ENCODE data around the gene PLCG2. TPM values are rescaled to one million over a fixed set of nuclear protein-coding genes. Genes with fewer than 3 reads are reported as not detected.
"Not testable (repeated sequence)": the region's sequence is repeated elsewhere in the genome, so short reads cannot be mapped to it uniquely, and the experiment has no call there.

Gene PLCG2
- total RNA-seq, 1 donor from 2014 or later: 4.7 TPM

DNA sequence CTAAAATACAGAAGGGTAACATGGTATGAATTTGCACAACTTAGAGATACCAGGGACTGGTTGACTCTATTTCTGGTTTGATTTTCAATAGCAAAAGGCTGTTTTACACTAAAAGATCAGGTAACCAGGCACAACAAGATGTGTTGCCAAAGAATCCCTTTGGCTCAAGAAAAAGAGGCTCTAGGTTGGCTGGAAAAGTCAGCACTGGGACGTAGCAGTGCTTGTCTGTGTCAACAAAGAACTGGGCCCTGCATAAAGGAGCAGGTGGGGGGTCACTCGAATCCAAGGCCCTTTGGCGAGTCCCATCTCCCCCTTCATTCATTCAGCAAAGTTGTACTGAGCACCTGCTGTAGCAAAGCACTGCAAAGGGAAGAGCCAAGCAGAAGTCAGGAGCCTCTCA, 213.8 kb downstream of the PLCG2 start:
- DNase-seq (ENCODE audit: low read depth, low spot score): no peak

DNA sequence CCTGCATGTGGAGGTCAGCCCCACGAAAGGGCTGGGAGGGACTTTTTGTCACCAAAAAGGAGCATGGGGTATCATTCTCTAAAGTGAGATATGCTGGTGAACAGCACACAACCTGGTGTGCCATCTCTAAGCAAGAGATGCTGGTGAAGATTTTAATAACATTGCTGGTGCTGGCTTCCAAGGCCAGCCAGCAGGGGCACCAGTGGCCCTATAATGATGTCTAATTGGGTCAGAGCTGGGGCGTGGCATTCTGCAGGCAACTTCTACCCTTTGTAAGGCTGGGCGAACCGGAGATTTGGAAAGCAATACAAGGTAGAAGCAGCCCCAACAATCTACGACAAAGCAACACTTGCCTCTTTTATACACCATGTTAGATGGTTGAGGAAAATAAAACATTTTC, 215.4 kb downstream of the PLCG2 start:
- no peak for DNase-seq (ENCODE audit: low read depth, low spot score)

DNA sequence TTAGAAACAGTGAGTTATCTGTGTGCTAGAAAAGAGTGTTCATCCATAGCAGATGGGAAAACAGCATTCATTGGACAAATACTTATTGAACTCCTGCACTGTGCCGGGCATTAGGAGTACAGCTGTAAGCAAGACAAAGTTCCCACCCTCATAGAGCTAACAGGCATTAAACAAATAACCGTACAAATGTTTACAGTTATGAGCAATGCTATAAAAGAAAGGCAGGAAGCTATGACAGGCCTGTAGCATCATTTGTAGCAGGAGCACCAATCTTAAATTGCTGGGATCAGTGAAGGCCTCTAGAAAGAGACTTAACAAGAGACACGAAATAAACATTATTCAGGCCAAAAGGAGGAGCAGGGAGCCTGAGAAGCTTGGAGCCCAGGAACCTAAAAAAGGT, 216.6 kb downstream of the PLCG2 start:
- DNase-seq (ENCODE audit: low read depth, low spot score): peak; percentile 63

DNA sequence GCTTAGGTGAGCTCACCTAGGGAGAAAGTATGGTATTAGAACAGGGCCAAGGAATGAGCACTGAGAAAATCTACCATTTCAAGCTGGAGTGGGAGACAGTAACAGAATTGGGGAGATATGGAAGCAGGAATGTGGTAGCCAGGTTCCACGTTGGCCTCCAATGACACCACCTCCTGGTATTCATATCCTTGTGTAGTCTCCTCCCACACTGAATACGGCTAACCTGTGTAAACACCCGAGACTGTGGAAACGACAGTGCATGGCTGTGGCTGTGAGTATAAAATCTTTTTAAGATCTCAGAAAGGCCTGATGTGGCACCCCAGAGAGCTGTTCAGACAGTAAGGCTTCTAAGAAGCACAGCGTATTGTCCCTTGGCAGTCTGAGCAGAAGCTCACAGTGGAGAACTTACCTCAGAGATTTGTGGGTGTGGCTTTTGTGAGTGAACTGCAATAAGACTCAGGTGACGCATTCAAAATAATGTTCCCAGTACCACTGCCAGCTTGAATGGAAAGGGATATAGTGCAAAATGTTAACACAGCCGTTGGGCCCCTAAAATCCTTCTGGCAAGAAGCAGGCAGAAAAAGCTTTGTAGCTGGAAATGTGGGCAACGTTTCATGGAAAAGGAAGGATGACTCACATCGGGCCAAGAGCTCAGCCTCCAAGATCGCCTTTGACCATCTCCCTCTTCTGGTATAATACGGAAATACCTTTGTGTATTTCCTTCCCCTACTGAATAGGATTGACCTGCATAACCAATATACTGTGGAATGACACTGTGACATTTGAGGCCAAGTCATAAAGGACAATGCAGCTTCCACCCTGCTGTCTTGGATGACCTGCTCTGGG, 217.8 kb downstream of the PLCG2 start:
- peak; percentile 78 for DNase-seq (ENCODE audit: low read depth, low spot score)

DNA sequence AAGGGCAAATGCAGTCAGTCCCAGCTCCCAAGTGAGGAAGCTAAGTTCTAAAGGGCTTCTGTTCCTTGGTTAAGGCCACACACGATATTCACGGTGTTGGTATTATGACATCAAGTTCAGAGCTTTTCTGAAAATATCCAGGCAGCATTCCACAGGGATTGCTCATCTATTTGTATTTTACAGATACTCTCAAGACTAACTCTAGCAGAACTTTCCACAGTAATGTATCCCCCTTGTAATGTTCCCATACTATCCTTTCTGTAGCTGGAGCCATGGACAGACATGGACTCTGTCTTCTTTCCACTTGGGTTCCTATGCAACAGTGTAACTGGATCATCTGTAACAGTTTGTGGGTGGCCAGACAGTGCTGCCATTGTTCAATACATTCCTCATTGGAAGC, 218.6 kb downstream of the PLCG2 start:
- peak; percentile 76 for DNase-seq (ENCODE audit: low read depth, low spot score)

DNA sequence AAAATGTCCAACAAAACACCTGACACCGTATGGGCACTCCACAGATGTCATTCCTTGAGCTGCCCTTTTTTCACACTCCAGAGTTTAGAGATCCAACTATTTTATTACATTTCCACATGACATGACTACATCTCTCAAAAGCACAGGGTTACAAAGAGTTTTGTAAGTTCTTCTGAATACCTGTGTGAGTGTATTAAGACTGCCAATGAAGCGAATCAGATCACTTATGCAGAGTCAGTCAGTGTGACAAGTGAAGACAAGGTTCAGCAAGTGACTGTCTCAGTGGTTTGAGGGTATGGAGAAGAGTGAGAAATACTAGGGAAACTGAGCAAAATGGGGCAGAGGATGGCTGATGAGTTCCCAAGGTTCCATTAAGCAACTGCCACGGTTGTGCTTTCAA, 223.7 kb downstream of the PLCG2 start:
- DNase-seq (ENCODE audit: low read depth, low spot score): no peak

DNA sequence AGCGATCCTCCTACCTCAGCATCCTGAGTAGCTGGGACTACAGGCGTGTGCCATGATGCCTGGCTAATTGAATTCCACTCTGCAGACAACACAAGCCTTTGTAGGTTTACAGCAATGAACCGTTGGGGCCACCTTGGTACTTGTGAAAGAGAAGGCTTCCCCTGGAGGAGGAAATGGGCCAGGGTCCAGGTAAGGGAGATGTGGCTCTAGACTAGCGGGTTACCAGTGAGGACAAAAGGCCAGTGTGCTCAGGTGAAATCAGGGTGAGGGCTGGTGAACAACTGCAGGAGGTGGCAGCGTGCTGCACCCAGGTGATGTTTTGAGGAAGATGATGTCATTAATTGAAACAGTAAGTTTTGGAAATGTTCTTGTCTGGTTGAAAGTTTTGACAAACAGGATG, 225.5 kb downstream of the PLCG2 start:
- DNase-seq (ENCODE audit: low read depth, low spot score): no peak

DNA sequence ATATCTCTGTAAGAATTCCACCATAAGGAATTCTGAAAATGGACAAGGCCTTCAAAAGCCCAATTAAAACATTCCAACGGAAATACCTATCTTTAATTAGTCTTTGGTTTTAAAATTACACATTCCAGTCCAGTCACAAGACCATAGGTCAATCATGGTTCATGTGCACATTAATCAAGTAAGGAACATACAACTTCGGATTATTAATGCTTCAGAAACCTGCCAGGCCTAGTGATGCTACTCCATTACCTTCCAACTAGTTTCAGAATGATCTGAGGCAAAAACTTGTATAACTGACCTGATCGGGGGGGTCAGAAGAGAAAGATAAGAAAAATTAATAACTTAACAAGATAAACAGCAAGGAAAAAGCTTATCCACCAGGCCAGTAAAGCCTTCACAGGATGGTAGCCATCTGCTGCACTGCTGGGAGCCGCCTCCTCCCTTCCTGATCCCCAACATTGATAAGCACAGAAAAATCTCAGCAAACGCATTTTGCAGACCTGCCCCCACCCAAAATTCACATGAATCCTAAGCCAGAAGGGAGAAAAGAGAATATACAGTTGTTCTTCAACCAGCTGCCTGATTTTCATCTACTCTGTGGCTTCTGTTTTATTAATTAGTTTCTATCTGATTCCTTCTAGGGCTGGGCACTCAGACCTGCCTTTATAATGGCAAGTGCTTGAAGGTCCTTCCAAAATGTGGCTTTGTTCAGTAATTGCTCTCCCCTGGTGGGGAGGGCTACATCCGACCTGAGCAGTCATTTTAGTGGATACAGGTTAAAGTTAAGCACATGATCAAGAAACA, 226.1 kb downstream of the PLCG2 start:
- DNase-seq (ENCODE audit: low read depth, low spot score): no peak

DNA sequence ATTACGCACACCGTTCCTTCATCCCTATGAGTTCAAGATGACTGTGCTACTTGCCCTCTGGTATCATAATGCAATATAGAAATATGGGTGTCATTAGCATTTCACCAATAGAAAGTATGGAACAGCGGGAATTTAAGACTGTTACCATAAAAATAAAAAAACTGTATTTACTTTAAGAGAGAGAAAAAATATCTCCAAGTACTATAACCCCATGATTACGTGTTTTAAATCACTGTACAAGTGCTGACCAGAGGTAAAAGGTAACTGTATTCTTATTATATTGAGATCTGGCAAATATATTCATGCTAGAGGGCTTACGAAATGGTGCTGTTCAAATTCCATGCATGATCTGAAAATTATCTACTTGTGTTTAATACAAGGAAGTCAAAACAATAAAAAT, 226.9 kb downstream of the PLCG2 start:
- DNase-seq (ENCODE audit: low read depth, low spot score): no peak

DNA sequence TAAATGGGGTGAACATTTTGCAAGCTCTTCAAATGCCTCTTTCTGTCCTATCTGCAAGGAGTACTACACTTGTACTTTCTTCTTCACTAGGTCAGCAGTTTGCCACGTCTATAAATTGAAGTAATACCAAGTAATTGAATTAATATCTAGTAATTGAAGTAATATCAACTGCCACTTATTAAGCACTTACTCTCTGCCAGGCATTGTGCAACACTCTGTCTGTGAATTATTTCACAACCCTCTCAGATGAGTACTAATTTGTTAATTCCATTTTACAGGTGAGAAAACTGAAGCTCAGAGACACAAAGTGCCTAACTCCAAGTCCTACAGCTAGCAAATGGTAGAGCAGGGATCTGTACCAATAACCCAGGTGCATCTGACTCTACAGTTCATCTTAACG, 228.1 kb downstream of the PLCG2 start:
- DNase-seq (ENCODE audit: low read depth, low spot score): no peak

DNA sequence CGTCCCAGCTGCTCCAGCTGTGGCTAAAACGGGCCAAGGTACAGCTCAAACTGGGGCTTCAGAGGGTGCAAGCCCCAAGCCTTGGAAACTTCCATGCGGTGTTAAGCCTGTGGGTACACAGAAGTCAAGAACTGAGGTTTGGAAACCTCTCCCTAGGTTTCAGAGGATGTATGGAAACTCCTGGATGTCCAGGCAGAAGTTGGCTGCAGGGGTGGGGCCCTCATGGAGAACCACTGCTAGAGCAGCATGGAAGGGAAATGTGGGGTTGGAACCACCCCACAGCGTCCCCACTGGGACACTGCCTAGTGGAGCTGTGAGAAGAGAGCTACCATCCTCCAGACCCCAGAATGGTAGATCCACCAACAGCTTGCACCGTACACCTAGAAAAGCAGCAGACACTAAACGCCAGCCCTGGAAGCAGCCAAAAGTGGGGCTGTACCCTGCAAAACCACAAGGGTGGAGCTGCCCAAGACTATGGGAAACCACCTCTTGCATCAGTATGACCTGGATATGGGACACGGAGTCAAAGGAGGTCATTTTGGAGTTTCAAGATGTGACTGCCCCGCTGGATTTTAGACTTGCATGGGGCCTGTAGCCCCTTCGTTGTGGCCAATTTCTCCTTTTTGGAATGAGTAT, 230.0 kb downstream of the PLCG2 start:
- DNase-seq (ENCODE audit: low read depth, low spot score): no peak

DNA sequence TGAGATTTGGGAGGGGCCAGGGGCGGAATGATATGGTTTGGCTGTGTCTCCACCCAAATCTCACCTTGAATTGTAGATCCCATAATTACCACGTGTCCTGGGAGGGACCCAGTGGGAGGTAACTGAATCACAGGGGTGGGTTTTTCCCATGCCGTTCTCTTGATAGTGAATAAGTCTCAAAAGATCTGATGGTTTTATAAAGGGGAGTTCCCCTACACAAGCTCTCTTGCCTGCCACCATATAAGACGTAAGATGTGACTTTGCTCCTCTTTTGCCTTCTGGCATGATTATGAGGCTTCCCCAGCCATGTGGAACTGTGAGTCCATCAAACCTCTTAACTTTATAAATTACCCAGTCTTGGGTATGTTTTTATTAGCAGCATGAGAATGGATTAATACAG, 230.7 kb downstream of the PLCG2 start:
- DNase-seq (ENCODE audit: low read depth, low spot score): not testable (repeated sequence)

DNA sequence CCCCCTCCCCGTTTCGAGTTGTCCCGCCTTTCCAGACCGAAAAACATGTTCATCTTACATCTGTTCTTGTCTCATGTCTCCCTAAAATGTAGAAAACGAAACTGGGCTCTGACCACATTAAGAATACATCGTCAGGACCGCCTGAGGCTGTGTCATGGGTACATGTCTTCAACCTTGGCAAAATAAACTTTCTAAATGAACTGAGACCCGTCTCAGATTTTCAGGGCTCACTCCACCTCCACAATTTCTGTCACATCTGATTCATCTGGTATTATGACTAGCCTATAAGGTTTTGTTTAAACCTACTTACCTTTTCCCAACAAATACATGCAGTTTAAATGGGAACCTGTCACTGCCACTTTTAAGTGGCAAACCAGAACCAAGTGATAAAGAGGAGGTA, 231.6 kb downstream of the PLCG2 start:
- DNase-seq (ENCODE audit: low read depth, low spot score): no peak

DNA sequence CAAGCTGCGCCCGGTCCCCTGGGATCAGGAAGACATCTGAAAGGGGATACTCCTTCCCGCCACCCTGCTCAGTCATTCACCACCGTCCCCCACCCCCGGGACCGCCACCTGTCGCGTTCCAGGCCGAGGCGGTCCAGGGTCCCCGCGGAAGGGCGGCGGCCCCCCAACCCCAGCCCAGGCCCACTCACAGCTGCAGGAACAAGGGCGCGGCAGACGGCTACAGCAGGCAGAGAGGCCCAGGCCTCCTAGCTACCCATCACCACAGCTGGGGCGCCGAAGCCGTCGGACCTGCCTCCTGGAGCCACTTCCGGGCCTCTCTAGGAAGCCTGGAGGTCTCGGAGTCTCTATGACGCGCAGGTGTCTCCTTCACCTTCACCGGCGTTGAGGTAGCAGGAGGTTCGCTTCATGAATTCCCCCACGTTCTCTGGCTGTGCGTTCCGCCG, 232.1 kb downstream of the PLCG2 start, which contains the start of gene SDR42E1:
TSS of gene SDR42E1 (minus strand) at position 272 of the 443 bp plus-strand sequence. CDS start 10,612 bp downstream, outside the sequence.
- DNase-seq (ENCODE audit: low read depth, low spot score): no peak

Other genes with a start within 250 kb of the PLCG2 start
- gene SDR42E1, start 232.2 kb downstream of the PLCG2 start, total RNA-seq: 0.40 and 3.3 TPM in 2 replicates